K562 (cell line): ENCODE data around the gene DCST1. TPM values are rescaled to one million over a fixed set of nuclear protein-coding genes. Genes with fewer than 3 reads are reported as not detected.

Source experiments
- ATAC-seq: fragments of 200-7000 bp; cut with Tn5 transposase; 3 replicates; pipeline ENCODE4 v1.9.1; 2020; ENCODE audit warnings: moderate library complexity
- BruUV-seq: library from RNA; stranded (reverse); fragments of 400-500 nt; replicated peaks from 2 replicates; lab custom pipeline; 2021; lab: Mats Ljungman, UMichigan
- CTCF ChIA-PET: fragments of 300-600 bp; formaldehyde crosslinking; extraction: SDS; loops from one replicate; lab custom pipeline; 2021; ENCODE audit warnings: low intra/inter-chr PET ratio; lab: Yijun Ruan, JAX
- POLR2A ChIA-PET: fragments of 300-600, 350-650 bp; sonication (Branson Sonifier 250); formaldehyde crosslinking; extraction: SDS; loops from one replicate; lab custom pipeline; 2021; ENCODE audit warnings: antibody characterized with exemption, inconsistent platforms; lab: Yijun Ruan, JAX
- DNase-seq, 4 experiments: peaks; one replicate each; pipeline versions ENCODE4 v3.0.0 to v3.0.0-alpha.2; 2011 to 2018; ENCODE audit warnings: low spot score in 3 of 4, mixed read lengths in 3 of 4; ENCODE audit errors: extremely low read depth in 1 of 4
- FAIRE-seq: peaks from 2 replicates; lab custom pipeline; 2011; peaks lifted over from hg19 to GRCh38; lab: Jason Lieb, UNC
- H2AFZ ChIP-seq: 2 replicates; pipeline ENCODE4 v1.6.0; 2011; ENCODE audit warnings: low read depth, low read length, control low read depth, inconsistent platforms
- H3K27ac ChIP-seq: fragments of 200-600 bp; 3 replicates; pipeline ENCODE4 v1.8.0; 2011; ENCODE audit warnings: low read depth, mild to moderate bottlenecking, control low read depth, inconsistent platforms, low read length, moderate library complexity, mixed read lengths; ENCODE audit errors: extremely low read depth
- H3K27me3 ChIP-seq, 2 experiments: fragments of 300-600 bp in 1 of 2; 2 replicates in 1 of 2; 3 replicates in 1 of 2; pipeline versions ENCODE4 v1.6.0 to v1.8.0; 2011; ENCODE audit warnings: inconsistent platforms in 2 of 2, low read length in 2 of 2, mild to moderate bottlenecking in 1 of 2, mixed read lengths in 1 of 2, moderate library complexity in 1 of 2; ENCODE audit not compliant: control insufficient read depth in 2 of 2, insufficient read depth in 2 of 2
- H3K36me3 ChIP-seq: fragments of 300-600 bp; 3 replicates; pipeline ENCODE4 v1.8.0; 2011; ENCODE audit warnings: mild to moderate bottlenecking, low read length, inconsistent platforms; ENCODE audit not compliant: control insufficient read depth, insufficient read depth
- H3K4me1 ChIP-seq, 2 experiments: fragments of 200-600 bp in 1 of 2; replicated peaks in 1 of 2; 2 replicates in 1 of 2; 3 replicates in 1 of 2; pipeline versions ENCODE4 v1.5.1 to v1.8.0; 2011; ENCODE audit warnings: inconsistent platforms in 2 of 2, low read length in 2 of 2, mild to moderate bottlenecking in 1 of 2, mixed read lengths in 1 of 2, moderate library complexity in 1 of 2; ENCODE audit not compliant: control insufficient read depth in 2 of 2, insufficient read depth in 2 of 2
- H3K4me2 ChIP-seq: 2 replicates; pipeline ENCODE4 v1.6.1; 2011; ENCODE audit warnings: low read length, control low read depth, inconsistent platforms, mixed read lengths; ENCODE audit not compliant: insufficient read depth
- H3K4me3 ChIP-seq: fragments of 200-600 bp; sonication (generic), shearing (Covaris generic); 2 replicates; pipeline ENCODE4 v1.5.1; 2016; ENCODE audit warnings: control low read depth, inconsistent platforms
- H3K79me2 ChIP-seq: fragments of 200-600 bp; 3 replicates; pipeline ENCODE4 v1.8.0; 2011; ENCODE audit warnings: low read length, inconsistent platforms; ENCODE audit not compliant: control insufficient read depth, insufficient read depth
- H3K9ac ChIP-seq, 2 experiments: 2 replicates each; pipeline versions ENCODE4 v1.6.0 to v1.6.1; 2011; ENCODE audit warnings: low read depth in 2 of 2, low read length in 2 of 2, control low read depth in 1 of 2, inconsistent platforms in 1 of 2, mild to moderate bottlenecking in 1 of 2, mixed read lengths in 1 of 2; ENCODE audit not compliant: insufficient read depth in 1 of 2
- H3K9me1 ChIP-seq: one replicate; pipeline ENCODE4 v1.6.0; 2011; ENCODE audit warnings: inconsistent platforms, mild to moderate bottlenecking, low read length, moderate library complexity; ENCODE audit not compliant: control insufficient read depth, insufficient read depth
- H3K9me3 ChIP-seq: replicated peaks from 2 replicates; pipeline ENCODE4 v1.5.1; 2011; ENCODE audit warnings: low read depth, low read length, inconsistent platforms; ENCODE audit not compliant: control insufficient read depth, insufficient read depth
- H4K20me1 ChIP-seq: replicated peaks from 2 replicates; pipeline ENCODE4 v1.6.1; 2011; ENCODE audit warnings: low read length, inconsistent platforms, mixed read lengths; ENCODE audit not compliant: control insufficient read depth, insufficient read depth
- ARID4B ChIP-seq: sonication (generic); formaldehyde crosslinking; IDR thresholded peaks from 2 replicates; pipeline ENCODE4 v1.8.0; 2022; ENCODE audit warnings: mild to moderate bottlenecking, missing genetic modification reagents
- CBFA2T3 ChIP-seq: fragments of 450-650 bp; IDR thresholded peaks from 2 replicates; pipeline ENCODE4 v1.6.1; 2017
- GABPA ChIP-seq: fragments of 200-800 bp; sonication (Bioruptor generic); conservative IDR thresholded peaks from 2 replicates; pipeline ENCODE4 v1.6.1; 2016; ENCODE audit warnings: low read depth, missing genetic modification characterization, missing compliant biosample characterization
- HDAC3 ChIP-seq: fragments of 450-650 bp; IDR thresholded peaks from 2 replicates; pipeline ENCODE4 v1.6.1; 2018; ENCODE audit warnings: borderline replicate concordance, mild to moderate bottlenecking, moderate library complexity; ENCODE audit not compliant: partially characterized antibody
- JUN ChIP-seq, 2 experiments: sonication (generic) in 1 of 2; formaldehyde crosslinking in 1 of 2; IDR thresholded peaks; 2 replicates each; pipeline versions ENCODE4 v1.6.1 to v1.8.0; 2012 to 2022; ENCODE audit warnings: borderline replicate concordance in 2 of 2, mild to moderate bottlenecking in 2 of 2, improper control_type of control experiment in 1 of 2, low read depth in 1 of 2, low read length in 1 of 2, missing genetic modification reagents in 1 of 2
- MBD2 ChIP-seq: sonication (generic); IDR thresholded peaks from 2 replicates; pipeline ENCODE4 v1.6.1; 2016; ENCODE audit warnings: low read depth, borderline replicate concordance
- MNT ChIP-seq, 2 experiments: fragments of 450-650 bp; conservative IDR thresholded peaks; 2 replicates each; pipeline ENCODE4 v1.6.1; 2017; ENCODE audit warnings: mild to moderate bottlenecking in 2 of 2, moderate library complexity in 2 of 2
- MYC ChIP-seq, 2 experiments: fragments of 250-450 bp in 1 of 2; sonication (Bioruptor Pico) in 1 of 2; IDR thresholded peaks; 2 replicates each; pipeline versions ENCODE4 v1.5.1 to v1.6.1; 2012 to 2021; ENCODE audit warnings: low read depth in 2 of 2, borderline replicate concordance in 1 of 2, improper control_type of control experiment in 1 of 2, low read length in 1 of 2, mild to moderate bottlenecking in 1 of 2, moderate library complexity in 1 of 2
- ZC3H4 ChIP-seq: sonication (generic); formaldehyde crosslinking; IDR thresholded peaks from 2 replicates; pipeline ENCODE4 v1.9.0; 2021; ENCODE audit warnings: missing genetic modification reagents, borderline replicate concordance
- ZEB2 ChIP-seq: fragments of 450-650 bp; IDR thresholded peaks from 2 replicates; pipeline ENCODE4 v1.6.1; 2016
- ZNF134 ChIP-seq: fragments of 250-450 bp; sonication (Bioruptor Pico); conservative IDR thresholded peaks from 2 replicates; pipeline ENCODE4 v1.4.0; 2020
- ZNF431 ChIP-seq: sonication (generic); formaldehyde crosslinking; IDR thresholded peaks from 2 replicates; pipeline ENCODE4 v1.8.0; 2022; ENCODE audit warnings: mild to moderate bottlenecking, missing genetic modification reagents
- WGBS: fragments of 100-300 bp; shearing (Covaris generic); methylation state at CpG from one replicate; pipeline ENCODE4 v1.1.6; 2016; ENCODE audit warnings: low coverage, mixed read lengths; ENCODE audit not compliant: insufficient coverage; ENCODE audit errors: missing lambda C conversion rate; 5-methylcytosine and 5-hydroxymethylcytosine counted together
- in situ Hi-C: fragments of 300-500 bp; cut with MboI; formaldehyde crosslinking; loops from 4 replicates; pipeline ENCODE4 v1.15.0; 2018; ENCODE audit warnings: inconsistent platforms, mixed read lengths
- intact Hi-C: fragments of 100-400 bp; cut with micrococcal nuclease; formaldehyde crosslinking; loops from 2 replicates; pipeline ENCODE4 v1.14.2; 2022
- polyA plus RNA-seq, 8 experiments: library from polyadenylated mRNA; depleted of rRNA in 4 of 8; stranded (reverse) in 5 of 8; unstranded in 3 of 8; fragments of >200 nt; fragmentation: Nextera tagmentation in 2 of 8; fragmentation: Illumina TruSeq in 1 of 8; extraction: Ambion mirVana in 2 of 8; extraction: Trizol in 1 of 8; gene quantifications; 2 replicates each; pipeline versions ENCODE4 v1.2.1 to v1.2.3, GENCODE V29; 2011 to 2014; ENCODE audit warnings: inconsistent platforms in 1 of 8, missing spikeins in 1 of 8
- total RNA-seq, 7 experiments: library from RNA; depleted of rRNA in 6 of 7; stranded (reverse); fragments of >200 nt in 6 of 7; fragmentation: Illumina TruSeq in 2 of 7; extraction: Trizol in 2 of 7; gene quantifications; 2 replicates each; pipeline versions ENCODE4 v1.2.1 to v1.2.3, GENCODE V29; 2011 to 2021; ENCODE audit warnings: low replicate concordance in 1 of 7

The DCST1 gene
- total and polyA plus RNA-seq, 9 of the 15 experiments (the other 6 are each of a cell fraction or from before 2014, with no cell fraction given) = not detected

- TF ChIP-seq ARID4B = peak; percentile 51; the same call in 1 of the 2 replicates
Measured at GRCh38 chr1:154994269-154994587, 39.4 kb upstream of the DCST1 start (continued).

- DNase-seq = peak in 1 of 4 experiments; percentile 45
- no peak for FAIRE-seq
- peak; percentile 5; the same call in 2 of the 3 replicates for ATAC-seq
- Histone ChIP-seq H3K27ac (peak overlapping the region; percentile 73), H3K9me1 (peaks cover 6% of the 10 kb centered on the region), H4K20me1 (no peaks in the 10 kb centered on the region), H3K4me1 (peaks cover 43 to 48% of the 10 kb centered on the region in 2 experiments), H3K36me3 (peaks cover 20% of the 10 kb centered on the region; the same call in 2 of the 3 replicates), H3K9me3 (no peaks in the 10 kb centered on the region), H3K79me2 (peaks cover 2% of the 10 kb centered on the region; the same call in 2 of the 3 replicates), H3K4me3 (no peak overlapping the region), H2AFZ (peak overlapping the region; percentile 47), H3K9ac (peak overlapping the region; percentile 19 to 71; a peak in 3 of 4 replicates), H3K27me3 (no peaks in the 10 kb centered on the region), H3K4me2 (peak overlapping the region; percentile 47; the same call in 1 of the 2 replicates)
- ChIA-PET CTCF (interaction anchor here (0.9 kb wide), 1 partner anchor 39 kb away, joined by 4 read pairs; the partner anchor contains the start of gene PBXIP1), POLR2A (interaction anchor here (0.6 to 8.2 kb wide), 12 partner anchors 10 to 838 kb away, joined by 3 to 80 read pairs (median 6); partner anchors contain the start of genes ADAM15, CKS1B, FLAD1 and PBXIP1)
- intact Hi-C loops (loop anchor here (2.0 kb wide), 1 partner anchor 40 kb away; no protein-coding TSS in a partner anchor), in situ Hi-C loops (no loop called here)
- BruUV-seq = no TSS peak
- 10% methylated on average over 3 of the region's 3 CpGs for WGBS
- TF ChIP-seq MNT (conservative IDR thresholded peaks at IDR 0.05) = no peak
- no peak for TF ChIP-seq ZNF134 (CRISPR knock-in tag)
- 0 out of 2 replicates have a peak, but pooled peaks have one; percentile 9 for TF ChIP-seq MYC (IDR thresholded peaks at IDR 0.05; ENCODE audit: low read depth, low read length)
- no peak for TF ChIP-seq MYC (CRISPR knock-in tag; IDR thresholded peaks at IDR 0.05; ENCODE audit: borderline replicate concordance, low read depth)
- TF ChIP-seq JUN (IDR thresholded peaks at IDR 0.05; ENCODE audit: borderline replicate concordance, low read depth, low read length) = no peak
- no peak for TF ChIP-seq JUN (CRISPR knock-in tag; IDR thresholded peaks at IDR 0.05; ENCODE audit: borderline replicate concordance)
- TF ChIP-seq ZEB2 = 0 out of 2 replicates have a peak, but pooled peaks have one; percentile 41
- TF ChIP-seq GABPA (tag) = no peak
- no peak for TF ChIP-seq MBD2
- TF ChIP-seq ZC3H4 (CRISPR knock-in tag) = no peak
- TF ChIP-seq CBFA2T3 = peak; percentile 27; the same call in 1 of the 2 replicates
- no peak for TF ChIP-seq HDAC3
- no peak for TF ChIP-seq ZNF431 (CRISPR knock-in tag)
Measured at GRCh38 chr1:154994591-154994990, 39.0 kb upstream of the DCST1 start.
